WTC11 (cell line): ENCODE results near the gene HRH3. TPM values are rescaled to one million over a fixed set of nuclear protein-coding genes. Genes with fewer than 3 reads are reported as not detected.
A peak's percentile ranks its signal among the peaks of the same experiment; 100 is the strongest.

ENCODE experiments used
- ATAC-seq: fragments of 200-7000 bp; cut with Tn5 transposase; 2 replicates; pipeline ENCODE4 v1.10.0; 2021; ENCODE audit warnings: mild to moderate bottlenecking, moderate library complexity
- CTCF ChIA-PET: fragments of 300-600 bp; sonication (Branson Sonifier 250); formaldehyde crosslinking; loops from one replicate; lab custom pipeline; 2021; ENCODE audit warnings: antibody characterized with exemption; lab: Charles Lee
- POLR2A ChIA-PET: fragments of 350-600 bp; sonication (Branson Sonifier 250); formaldehyde crosslinking; loops from one replicate; lab custom pipeline; 2021; ENCODE audit warnings: antibody characterized with exemption; lab: Charles Lee
- DNase-seq: peaks from one replicate; pipeline ENCODE4 v3.0.0; 2021; ENCODE audit warnings: low spot score
- H3K27ac Mint-ChIP-seq: 2 replicates; pipeline ENCODE4 v1.8.0; 2021; ENCODE audit warnings: mixed read lengths
- H3K27me3 Mint-ChIP-seq: 2 replicates; pipeline ENCODE4 v1.8.0; 2021; ENCODE audit warnings: low read depth, mild to moderate bottlenecking, moderate library complexity, mixed read lengths
- H3K36me3 Mint-ChIP-seq: 2 replicates; pipeline ENCODE4 v1.8.0; 2021; ENCODE audit warnings: mixed read lengths
- H3K4me1 Mint-ChIP-seq: 2 replicates; pipeline ENCODE4 v1.8.0; 2022; ENCODE audit warnings: mixed read lengths
- H3K4me3 Mint-ChIP-seq: 2 replicates; pipeline ENCODE4 v1.8.0; 2021; ENCODE audit warnings: mild to moderate bottlenecking, moderate library complexity, mixed read lengths
- H3K9me3 Mint-ChIP-seq: 2 replicates; pipeline ENCODE4 v1.8.0; 2021; ENCODE audit warnings: mixed read lengths
- AFF4 ChIP-seq: sonication (generic); formaldehyde crosslinking; IDR thresholded peaks from 2 replicates; pipeline ENCODE4 v1.8.1; 2023; ENCODE audit warnings: mild to moderate bottlenecking, missing genetic modification reagents, borderline replicate concordance
- ATF1 ChIP-seq: sonication (generic); formaldehyde crosslinking; IDR thresholded peaks from 2 replicates; pipeline ENCODE4 v1.8.1; 2023; ENCODE audit warnings: mild to moderate bottlenecking, moderate library complexity, missing genetic modification reagents
- CREB1 ChIP-seq: sonication (generic); formaldehyde crosslinking; IDR thresholded peaks from 2 replicates; pipeline ENCODE4 v1.8.0; 2023; ENCODE audit warnings: mild to moderate bottlenecking, missing genetic modification reagents
- E2F4 ChIP-seq: sonication (generic); formaldehyde crosslinking; IDR thresholded peaks from 2 replicates; pipeline ENCODE4 v1.8.1; 2022; ENCODE audit warnings: low read depth, mild to moderate bottlenecking, moderate library complexity, missing genetic modification reagents, borderline replicate concordance
- E2F5 ChIP-seq: sonication (generic); formaldehyde crosslinking; IDR thresholded peaks from 2 replicates; pipeline ENCODE4 v1.8.1; 2022; ENCODE audit warnings: mild to moderate bottlenecking, moderate library complexity, missing genetic modification reagents
- GABPB1 ChIP-seq: sonication (generic); formaldehyde crosslinking; IDR thresholded peaks from 2 replicates; pipeline ENCODE4 v1.8.1; 2023; ENCODE audit warnings: mild to moderate bottlenecking, missing genetic modification reagents
- NFYB ChIP-seq: sonication (generic); formaldehyde crosslinking; conservative IDR thresholded peaks from 2 replicates; pipeline ENCODE4 v1.8.0; 2022; ENCODE audit warnings: low read depth, missing genetic modification reagents
- NR1H2 ChIP-seq: sonication (generic); formaldehyde crosslinking; IDR thresholded peaks from 2 replicates; pipeline ENCODE4 v1.9.0; 2021; ENCODE audit warnings: mild to moderate bottlenecking, moderate library complexity, missing genetic modification reagents
- NR3C1 ChIP-seq: sonication (generic); formaldehyde crosslinking; conservative IDR thresholded peaks from 2 replicates; pipeline ENCODE4 v1.8.1; 2023; ENCODE audit warnings: low read depth, mild to moderate bottlenecking, missing genetic modification reagents
- ZBTB43 ChIP-seq: sonication (generic); formaldehyde crosslinking; IDR thresholded peaks from 2 replicates; pipeline ENCODE4 v1.8.1; 2023; ENCODE audit warnings: mild to moderate bottlenecking, missing genetic modification reagents
- ZMAT4 ChIP-seq: fragments of 250-450 bp; sonication (Bioruptor Pico); IDR thresholded peaks from 2 replicates; pipeline ENCODE4 v1.9.0; 2021; ENCODE audit warnings: mild to moderate bottlenecking
- total RNA-seq: library from RNA; stranded (reverse); gene quantifications from 3 replicates; pipeline ENCODE4 v1.2.3, GENCODE V29; 2021
- TF ChIP-seq, protein P1 (sequence below): fragments of 250-450 bp; sonication (Bioruptor Pico); IDR thresholded peaks from 2 replicates; pipeline ENCODE4 v2.1.2; 2022; ENCODE audit warnings: mild to moderate bottlenecking, moderate library complexity
- TF ChIP-seq, protein P2 (sequence below): fragments of 250-450 bp; sonication (Bioruptor Pico); IDR thresholded peaks from 2 replicates; pipeline ENCODE4 v1.9.0; 2021; ENCODE audit warnings: mild to moderate bottlenecking, borderline replicate concordance

Gene HRH3
- total RNA-seq, 1 experiment from 2014 or later, result 3.3 TPM

DNA sequence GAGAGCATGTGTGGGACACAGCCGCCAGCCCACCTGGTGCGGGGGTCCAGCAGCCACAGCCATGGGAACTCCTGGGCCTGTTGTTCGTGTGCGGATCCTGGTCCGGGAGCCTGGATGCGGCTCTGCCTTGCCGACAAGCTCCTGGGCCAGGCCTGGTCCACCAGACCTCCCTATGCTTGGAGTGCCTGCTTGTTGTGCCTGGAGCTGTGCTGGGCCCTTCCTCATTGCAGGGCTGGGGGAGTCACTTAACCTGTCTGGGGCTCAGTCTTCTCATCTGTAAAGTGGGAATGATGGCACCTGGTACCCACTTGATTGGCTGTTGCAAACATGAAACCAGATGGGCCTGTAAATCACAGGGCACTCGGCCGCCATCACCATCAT, 15.7 kb upstream of the HRH3 start (continued):
- no peak for TF ChIP-seq AFF4

GRCh38 chr20:62235001-62235776, 15.1 kb upstream of the HRH3 start:
- peaks cover 14% of the 10 kb centered on the region for H3K4me1 Mint-ChIP-seq
- TF ChIP-seq GABPB1, result no peak
- no peak for TF ChIP-seq ZMAT4
- TF ChIP-seq, protein P1, sequence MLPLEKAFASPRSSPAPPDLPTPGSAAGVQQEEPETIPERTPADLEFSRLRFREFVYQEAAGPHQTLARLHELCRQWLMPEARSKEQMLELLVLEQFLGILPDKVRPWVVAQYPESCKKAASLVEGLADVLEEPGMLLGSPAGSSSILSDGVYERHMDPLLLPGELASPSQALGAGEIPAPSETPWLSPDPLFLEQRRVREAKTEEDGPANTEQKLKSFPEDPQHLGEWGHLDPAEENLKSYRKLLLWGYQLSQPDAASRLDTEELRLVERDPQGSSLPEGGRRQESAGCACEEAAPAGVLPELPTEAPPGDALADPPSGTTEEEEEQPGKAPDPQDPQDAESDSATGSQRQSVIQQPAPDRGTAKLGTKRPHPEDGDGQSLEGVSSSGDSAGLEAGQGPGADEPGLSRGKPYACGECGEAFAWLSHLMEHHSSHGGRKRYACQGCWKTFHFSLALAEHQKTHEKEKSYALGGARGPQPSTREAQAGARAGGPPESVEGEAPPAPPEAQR, result no peak
- no peak for TF ChIP-seq ZBTB43 (CRISPR knock-in tag)
- TF ChIP-seq NR1H2 (CRISPR knock-in tag), result no peak
- TF ChIP-seq NFYB (CRISPR knock-in tag), result no peak
- TF ChIP-seq NR3C1 (CRISPR knock-in tag), result no peak
- TF ChIP-seq, protein P2, sequence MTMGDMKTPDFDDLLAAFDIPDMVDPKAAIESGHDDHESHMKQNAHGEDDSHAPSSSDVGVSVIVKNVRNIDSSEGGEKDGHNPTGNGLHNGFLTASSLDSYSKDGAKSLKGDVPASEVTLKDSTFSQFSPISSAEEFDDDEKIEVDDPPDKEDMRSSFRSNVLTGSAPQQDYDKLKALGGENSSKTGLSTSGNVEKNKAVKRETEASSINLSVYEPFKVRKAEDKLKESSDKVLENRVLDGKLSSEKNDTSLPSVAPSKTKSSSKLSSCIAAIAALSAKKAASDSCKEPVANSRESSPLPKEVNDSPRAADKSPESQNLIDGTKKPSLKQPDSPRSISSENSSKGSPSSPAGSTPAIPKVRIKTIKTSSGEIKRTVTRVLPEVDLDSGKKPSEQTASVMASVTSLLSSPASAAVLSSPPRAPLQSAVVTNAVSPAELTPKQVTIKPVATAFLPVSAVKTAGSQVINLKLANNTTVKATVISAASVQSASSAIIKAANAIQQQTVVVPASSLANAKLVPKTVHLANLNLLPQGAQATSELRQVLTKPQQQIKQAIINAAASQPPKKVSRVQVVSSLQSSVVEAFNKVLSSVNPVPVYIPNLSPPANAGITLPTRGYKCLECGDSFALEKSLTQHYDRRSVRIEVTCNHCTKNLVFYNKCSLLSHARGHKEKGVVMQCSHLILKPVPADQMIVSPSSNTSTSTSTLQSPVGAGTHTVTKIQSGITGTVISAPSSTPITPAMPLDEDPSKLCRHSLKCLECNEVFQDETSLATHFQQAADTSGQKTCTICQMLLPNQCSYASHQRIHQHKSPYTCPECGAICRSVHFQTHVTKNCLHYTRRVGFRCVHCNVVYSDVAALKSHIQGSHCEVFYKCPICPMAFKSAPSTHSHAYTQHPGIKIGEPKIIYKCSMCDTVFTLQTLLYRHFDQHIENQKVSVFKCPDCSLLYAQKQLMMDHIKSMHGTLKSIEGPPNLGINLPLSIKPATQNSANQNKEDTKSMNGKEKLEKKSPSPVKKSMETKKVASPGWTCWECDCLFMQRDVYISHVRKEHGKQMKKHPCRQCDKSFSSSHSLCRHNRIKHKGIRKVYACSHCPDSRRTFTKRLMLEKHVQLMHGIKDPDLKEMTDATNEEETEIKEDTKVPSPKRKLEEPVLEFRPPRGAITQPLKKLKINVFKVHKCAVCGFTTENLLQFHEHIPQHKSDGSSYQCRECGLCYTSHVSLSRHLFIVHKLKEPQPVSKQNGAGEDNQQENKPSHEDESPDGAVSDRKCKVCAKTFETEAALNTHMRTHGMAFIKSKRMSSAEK (CRISPR knock-in tag), result no peak
- TF ChIP-seq E2F4 (CRISPR knock-in tag), result no peak
- no peak for TF ChIP-seq ATF1
- TF ChIP-seq E2F5 (CRISPR knock-in tag), result no peak
- no peak for TF ChIP-seq CREB1 (CRISPR knock-in tag)
- ChIA-PET CTCF (no interaction called here), POLR2A (no interaction called here)
- no peak for DNase-seq
- H3K9me3 Mint-ChIP-seq, result peaks cover 5% of the 10 kb centered on the region
- no peaks in the 10 kb centered on the region for H3K27me3 Mint-ChIP-seq
- no peak for ATAC-seq
- H3K36me3 Mint-ChIP-seq, result no peaks in the 10 kb centered on the region
- no peak overlapping the region for H3K4me3 Mint-ChIP-seq
- peak overlapping the region; percentile 74; the same call in 1 of the 2 replicates for H3K27ac Mint-ChIP-seq
